K562 (cell line): ENCODE results near the gene ASIC3. TPM values are rescaled to one million over a fixed set of nuclear protein-coding genes. Genes with fewer than 3 reads are reported as not detected.
A peak's percentile ranks its signal among the peaks of the same experiment; 100 is the strongest.

Experiments used
- ARID1B ChIP-seq: fragments of 450-650 bp; IDR thresholded peaks from 2 replicates; pipeline ENCODE4 v1.6.1; 2016; ENCODE audit warnings: antibody characterized with exemption, mild to moderate bottlenecking, inconsistent platforms
- ARID3B ChIP-seq: fragments of 250-450 bp; sonication (Bioruptor Pico); IDR thresholded peaks from 2 replicates; pipeline ENCODE4 v1.4.0; 2020; ENCODE audit warnings: borderline replicate concordance
- HDAC3 ChIP-seq: fragments of 450-650 bp; IDR thresholded peaks from 2 replicates; pipeline ENCODE4 v1.6.1; 2018; ENCODE audit warnings: borderline replicate concordance, mild to moderate bottlenecking, moderate library complexity; ENCODE audit not compliant: partially characterized antibody
- RNF219 ChIP-seq: fragments of 250-450 bp; sonication (Bioruptor Pico); IDR thresholded peaks from 2 replicates; pipeline ENCODE4 v1.5.0; 2022; ENCODE audit warnings: mild to moderate bottlenecking
- ZBTB2 ChIP-seq: fragments of 450-650 bp; IDR thresholded peaks from 2 replicates; pipeline ENCODE4 v1.6.1; 2016; ENCODE audit warnings: antibody characterized with exemption
- ZNF197 ChIP-seq: fragments of 200-800 bp; sonication (Bioruptor generic); IDR thresholded peaks from 2 replicates; pipeline ENCODE4 v1.6.1; 2016; ENCODE audit warnings: low read depth, missing genetic modification characterization, missing compliant biosample characterization
- ZNF318 ChIP-seq, 2 experiments: fragments of 450-650 bp; IDR thresholded peaks; 2 replicates each; pipeline ENCODE4 v1.6.1; 2016; ENCODE audit warnings: mild to moderate bottlenecking in 2 of 2, borderline replicate concordance in 1 of 2, low read depth in 1 of 2, moderate library complexity in 1 of 2
- ZNF589 ChIP-seq: fragments of 200-800 bp; sonication (Bioruptor generic); IDR thresholded peaks from 2 replicates; pipeline ENCODE4 v1.6.1; 2016; ENCODE audit warnings: low read depth, missing genetic modification characterization, missing compliant biosample characterization
- ZNF668 ChIP-seq: fragments of 250-450 bp; sonication (Bioruptor Pico); IDR thresholded peaks from 2 replicates; pipeline ENCODE4 v1.8.0; 2022; ENCODE audit warnings: mild to moderate bottlenecking, inconsistent platforms
- polyA plus RNA-seq, 8 experiments: library from polyadenylated mRNA; depleted of rRNA in 4 of 8; stranded (reverse) in 5 of 8; unstranded in 3 of 8; fragments of >200 nt; fragmentation: Nextera tagmentation in 2 of 8; fragmentation: Illumina TruSeq in 1 of 8; extraction: Ambion mirVana in 2 of 8; extraction: Trizol in 1 of 8; gene quantifications; 2 replicates each; pipeline versions ENCODE4 v1.2.1 to v1.2.3, GENCODE V29; 2011 to 2014; ENCODE audit warnings: inconsistent platforms in 1 of 8, missing spikeins in 1 of 8
- total RNA-seq, 7 experiments: library from RNA; depleted of rRNA in 6 of 7; stranded (reverse); fragments of >200 nt in 6 of 7; fragmentation: Illumina TruSeq in 2 of 7; extraction: Trizol in 2 of 7; gene quantifications; 2 replicates each; pipeline versions ENCODE4 v1.2.1 to v1.2.3, GENCODE V29; 2011 to 2021; ENCODE audit warnings: low replicate concordance in 1 of 7

The ASIC3 gene
- total and polyA plus RNA-seq, 9 of the 15 experiments (the other 6 are each of a cell fraction or from before 2014, with no cell fraction given), result 0.11 to 5.0 (median 0.87) TPM

DNA sequence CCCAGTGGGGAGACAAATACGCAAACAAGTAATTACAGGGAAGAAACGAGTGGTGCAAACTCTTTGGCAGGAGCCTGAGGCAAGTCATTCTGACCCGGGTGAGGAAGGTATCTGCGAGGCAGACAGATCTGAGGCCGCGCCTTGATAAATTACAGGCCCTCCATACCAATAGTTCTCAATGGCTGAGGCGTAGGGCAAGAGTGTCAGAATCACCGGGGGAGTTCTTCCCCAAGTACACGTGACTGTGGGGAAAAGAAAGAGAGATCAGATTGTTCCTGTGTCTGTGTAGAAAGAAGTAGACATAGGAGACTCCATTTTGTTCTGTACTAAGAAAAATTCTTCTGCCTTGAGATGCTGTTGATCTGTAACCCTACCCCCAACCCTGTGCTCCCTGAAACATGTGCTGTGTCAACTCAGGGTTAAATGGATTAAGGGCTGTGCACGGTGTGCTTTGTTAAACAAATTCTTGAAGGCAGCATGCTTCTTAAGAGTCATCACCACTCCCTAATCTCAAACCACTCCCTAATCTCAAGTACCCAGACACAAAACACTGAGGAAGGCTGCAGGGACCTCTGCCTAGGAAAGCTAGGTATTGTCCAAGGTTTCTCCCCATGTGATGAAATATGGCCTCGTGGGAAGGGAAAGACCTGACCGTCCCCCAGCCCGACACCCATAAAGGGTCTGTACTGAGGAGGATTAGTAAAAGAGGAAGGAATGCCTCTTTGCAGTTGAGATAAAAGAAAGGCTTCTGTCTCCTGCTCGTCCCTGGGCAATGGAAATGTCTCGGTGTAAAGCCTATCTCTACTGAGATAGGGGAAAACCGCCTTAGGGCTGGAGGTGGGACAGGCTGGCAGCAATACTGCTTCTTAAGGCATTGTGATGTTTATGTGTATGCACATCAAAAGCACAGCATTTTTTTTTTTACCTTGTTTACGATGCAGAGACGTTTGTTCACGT, 21.3 kb upstream of the ASIC3 start (continued):
- TF ChIP-seq ZNF318 (IDR thresholded peaks at IDR 0.05; ENCODE audit: borderline replicate concordance in 1 of 2, low read depth in 1 of 2), result peak in 1 of 2 experiments; percentile 55; a peak in 1 of 4 replicates
- TF ChIP-seq RNF219, result peak; percentile 78; the same call in 1 of the 2 replicates
- peak; percentile 64 for TF ChIP-seq ZBTB2
- TF ChIP-seq ARID3B, result peak; percentile 52; the same call in 1 of the 2 replicates
- peak; percentile 92 for TF ChIP-seq ZNF668 (CRISPR knock-in tag)
- peak; percentile 90 for TF ChIP-seq ARID1B
- TF ChIP-seq ZNF197 (CRISPR knock-in tag), result peak; percentile 93
- peak; percentile 73 for TF ChIP-seq HDAC3
- peak; percentile 97 for TF ChIP-seq ZNF589 (CRISPR knock-in tag)
